ENCODE data around the gene ST8SIA3.

ST8SIA3 gene, protein sequence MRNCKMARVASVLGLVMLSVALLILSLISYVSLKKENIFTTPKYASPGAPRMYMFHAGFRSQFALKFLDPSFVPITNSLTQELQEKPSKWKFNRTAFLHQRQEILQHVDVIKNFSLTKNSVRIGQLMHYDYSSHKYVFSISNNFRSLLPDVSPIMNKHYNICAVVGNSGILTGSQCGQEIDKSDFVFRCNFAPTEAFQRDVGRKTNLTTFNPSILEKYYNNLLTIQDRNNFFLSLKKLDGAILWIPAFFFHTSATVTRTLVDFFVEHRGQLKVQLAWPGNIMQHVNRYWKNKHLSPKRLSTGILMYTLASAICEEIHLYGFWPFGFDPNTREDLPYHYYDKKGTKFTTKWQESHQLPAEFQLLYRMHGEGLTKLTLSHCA

GRCh38 chr18:57352271-57352701 is at the start of gene ST8SIA3:
TSS of gene ST8SIA3 (plus strand) at chr18:57352557. CDS start at chr18:57352847, 290 bp downstream.
- Mint-ChIP-seq H3K9me3 (no peaks in the 10 kb centered on the region), H3K4me1 (ENCODE audit: low read depth) (no peaks in the 10 kb centered on the region), H3K27me3 (peaks cover 54% of the 10 kb centered on the region), H3K4me3 (no peak within 1 kb of the TSS), H3K36me3 (ENCODE audit: low read depth) (no peaks in the 10 kb centered on the region), H3K27ac (no peak within 1 kb of the TSS)
- intact Hi-C loops (cut with micrococcal nuclease), result no loop called here

- no peaks in the 10 kb centered on the region for H3K4me1 Mint-ChIP-seq (ENCODE audit: low read depth)
- H3K27ac Mint-ChIP-seq, result no peak overlapping the region
- no peaks in the 10 kb centered on the region for H3K27me3 Mint-ChIP-seq
- no peaks in the 10 kb centered on the region for H3K9me3 Mint-ChIP-seq
- H3K4me3 Mint-ChIP-seq, result no peak overlapping the region
- intact Hi-C loops (cut with micrococcal nuclease), result no loop called here
- no peaks in the 10 kb centered on the region for H3K36me3 Mint-ChIP-seq (ENCODE audit: low read depth)
Observed at GRCh38 chr18:57311472-57311871, 40.9 kb upstream of the ST8SIA3 start.

GRCh38 chr18:57312346-57313144 is 39.8 kb upstream of the ST8SIA3 start:
- no peaks in the 10 kb centered on the region for H3K36me3 Mint-ChIP-seq (ENCODE audit: low read depth)
- intact Hi-C loops (cut with micrococcal nuclease), result no loop called here
- H3K4me1 Mint-ChIP-seq (ENCODE audit: low read depth), result no peaks in the 10 kb centered on the region
- no peak overlapping the region for H3K4me3 Mint-ChIP-seq
- no peak overlapping the region for H3K27ac Mint-ChIP-seq
- no peaks in the 10 kb centered on the region for H3K9me3 Mint-ChIP-seq
- no peaks in the 10 kb centered on the region for H3K27me3 Mint-ChIP-seq

DNA sequence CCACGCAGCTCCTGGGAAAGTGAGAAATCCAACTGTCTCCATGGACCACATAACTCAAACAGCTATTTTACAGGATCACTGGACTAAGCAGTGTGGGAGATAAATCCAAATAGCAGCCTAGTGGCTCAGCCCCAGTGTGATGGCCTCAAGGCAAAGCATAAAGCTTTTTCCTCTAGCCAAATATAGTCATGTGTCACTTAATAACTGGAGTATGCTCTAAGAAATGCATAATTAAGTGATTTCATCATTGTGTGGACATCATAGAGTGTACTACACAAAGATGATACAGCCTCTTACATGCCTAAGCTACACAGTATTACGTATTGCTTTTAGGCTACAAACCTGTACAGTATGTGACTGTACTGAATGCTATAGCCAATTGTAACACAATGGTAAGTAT is 31.8 kb upstream of the ST8SIA3 start:
- Mint-ChIP-seq H3K9me3 (no peaks in the 10 kb centered on the region), H3K4me3 (no peak overlapping the region), H3K4me1 (ENCODE audit: low read depth) (no peaks in the 10 kb centered on the region), H3K27ac (no peak overlapping the region), H3K27me3 (no peaks in the 10 kb centered on the region), H3K36me3 (ENCODE audit: low read depth) (no peaks in the 10 kb centered on the region)
- intact Hi-C loops (cut with micrococcal nuclease), result no loop called here

- Mint-ChIP-seq H3K4me3 (no peak overlapping the region), H3K27me3 (no peaks in the 10 kb centered on the region), H3K4me1 (ENCODE audit: low read depth) (no peaks in the 10 kb centered on the region), H3K9me3 (no peaks in the 10 kb centered on the region), H3K36me3 (ENCODE audit: low read depth) (no peaks in the 10 kb centered on the region), H3K27ac (no peak overlapping the region)
- intact Hi-C loops (cut with micrococcal nuclease), result no loop called here
Observed at GRCh38 chr18:57325491-57326166, 26.7 kb upstream of the ST8SIA3 start.

DNA sequence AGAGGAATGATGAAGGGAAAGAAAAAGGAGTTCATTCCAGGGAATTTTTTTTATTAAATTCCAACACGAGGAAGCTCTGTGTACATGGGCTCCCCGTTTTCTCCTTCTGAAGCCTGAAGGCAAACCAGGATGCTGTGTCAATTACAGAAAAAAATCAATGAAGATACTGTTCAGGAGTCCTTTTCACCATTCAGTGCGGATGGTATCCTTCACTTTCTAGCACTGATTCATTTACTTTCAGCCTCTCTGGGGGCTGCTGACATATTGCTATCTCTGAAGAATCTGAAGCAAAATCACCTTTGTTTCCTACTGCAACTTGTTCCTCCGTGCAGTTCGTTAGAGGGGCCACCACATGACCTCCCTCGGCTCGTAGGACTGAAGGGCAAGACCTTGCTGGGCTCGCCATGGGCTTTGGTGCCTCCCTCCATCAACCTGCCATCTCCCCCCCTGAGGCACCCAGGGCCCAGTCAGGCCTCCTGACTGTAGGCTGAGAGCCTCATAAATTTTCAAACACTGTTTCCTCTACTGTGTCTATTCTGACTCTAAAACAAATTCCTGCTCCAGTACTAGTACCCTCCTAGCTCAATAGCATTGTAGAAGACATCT is 25.5 kb upstream of the ST8SIA3 start:
- H3K9me3 Mint-ChIP-seq, result no peaks in the 10 kb centered on the region
- H3K4me1 Mint-ChIP-seq (ENCODE audit: low read depth), result no peaks in the 10 kb centered on the region
- intact Hi-C loops (cut with micrococcal nuclease), result no loop called here
- no peak overlapping the region for H3K27ac Mint-ChIP-seq
- H3K27me3 Mint-ChIP-seq, result no peaks in the 10 kb centered on the region
- no peaks in the 10 kb centered on the region for H3K36me3 Mint-ChIP-seq (ENCODE audit: low read depth)
- no peak overlapping the region for H3K4me3 Mint-ChIP-seq

DNA sequence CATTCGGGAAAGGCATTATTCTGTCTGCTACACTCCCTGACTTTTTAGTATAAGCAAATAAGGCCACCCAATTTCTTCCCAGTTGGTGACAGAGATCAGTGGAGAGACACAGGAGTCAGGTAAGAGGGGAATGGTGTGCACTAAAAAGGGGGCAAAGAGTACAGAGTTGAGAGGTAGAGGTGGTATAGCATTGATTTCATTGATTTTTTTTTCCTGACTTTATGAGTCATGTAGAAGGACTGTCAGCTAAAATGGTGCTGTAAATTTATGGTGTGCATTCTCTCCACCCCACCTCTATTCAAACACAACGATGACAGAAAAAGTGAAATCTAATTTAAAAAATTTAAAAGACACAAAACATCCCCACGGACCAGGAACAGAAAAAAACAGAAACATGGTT is 23.7 kb upstream of the ST8SIA3 start:
- Mint-ChIP-seq H3K9me3 (no peaks in the 10 kb centered on the region), H3K36me3 (ENCODE audit: low read depth) (no peaks in the 10 kb centered on the region), H3K4me3 (no peak overlapping the region), H3K27ac (no peak overlapping the region), H3K27me3 (no peaks in the 10 kb centered on the region), H3K4me1 (ENCODE audit: low read depth) (no peaks in the 10 kb centered on the region)
- intact Hi-C loops (cut with micrococcal nuclease), result no loop called here

- no peaks in the 10 kb centered on the region for H3K9me3 Mint-ChIP-seq
- H3K36me3 Mint-ChIP-seq (ENCODE audit: low read depth), result no peaks in the 10 kb centered on the region
- no peaks in the 10 kb centered on the region for H3K4me1 Mint-ChIP-seq (ENCODE audit: low read depth)
- intact Hi-C loops (cut with micrococcal nuclease), result loop anchor here (10.0 kb wide), 1 partner anchor 75 kb away; no protein-coding TSS in a partner anchor
- peaks cover 3% of the 10 kb centered on the region for H3K27me3 Mint-ChIP-seq
- H3K4me3 Mint-ChIP-seq, result no peak overlapping the region
- H3K27ac Mint-ChIP-seq, result no peak overlapping the region
Observed at GRCh38 chr18:57329856-57330255, 22.5 kb upstream of the ST8SIA3 start.

DNA sequence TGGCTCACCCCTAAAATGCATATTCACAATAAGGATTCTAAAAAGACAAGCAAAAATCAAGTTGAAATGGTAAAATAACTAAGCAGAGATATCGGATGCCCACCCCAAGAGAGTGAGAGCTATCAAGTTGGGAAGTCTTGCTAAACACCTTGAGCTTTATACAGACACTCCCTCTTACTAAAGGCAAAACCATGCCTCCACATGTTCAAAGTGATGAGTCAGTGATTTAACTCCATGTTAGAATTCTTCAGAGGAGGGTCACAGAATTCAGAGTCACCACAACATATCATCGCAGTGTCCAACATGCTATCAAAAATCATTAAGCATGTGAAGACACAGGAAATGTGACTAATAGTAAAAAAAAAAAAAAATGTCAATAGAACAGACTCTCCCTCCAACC is 20.6 kb upstream of the ST8SIA3 start:
- H3K9me3 Mint-ChIP-seq, result no peaks in the 10 kb centered on the region
- H3K27ac Mint-ChIP-seq, result no peak overlapping the region
- H3K4me3 Mint-ChIP-seq, result no peak overlapping the region
- no peaks in the 10 kb centered on the region for H3K36me3 Mint-ChIP-seq (ENCODE audit: low read depth)
- no peaks in the 10 kb centered on the region for H3K4me1 Mint-ChIP-seq (ENCODE audit: low read depth)
- intact Hi-C loops (cut with micrococcal nuclease), result loop anchor here (10.0 kb wide), 1 partner anchor 77 kb away; no protein-coding TSS in a partner anchor
- peaks cover 8% of the 10 kb centered on the region for H3K27me3 Mint-ChIP-seq

- intact Hi-C loops (cut with micrococcal nuclease), result loop anchor here (10.0 kb wide), 1 partner anchor 79 kb away; no protein-coding TSS in a partner anchor
- Mint-ChIP-seq H3K9me3 (no peaks in the 10 kb centered on the region), H3K27ac (no peak overlapping the region), H3K27me3 (peaks cover 8% of the 10 kb centered on the region), H3K36me3 (ENCODE audit: low read depth) (no peaks in the 10 kb centered on the region), H3K4me1 (ENCODE audit: low read depth) (no peaks in the 10 kb centered on the region), H3K4me3 (no peak overlapping the region)
Observed at GRCh38 chr18:57333940-57334339, 18.4 kb upstream of the ST8SIA3 start.

DNA sequence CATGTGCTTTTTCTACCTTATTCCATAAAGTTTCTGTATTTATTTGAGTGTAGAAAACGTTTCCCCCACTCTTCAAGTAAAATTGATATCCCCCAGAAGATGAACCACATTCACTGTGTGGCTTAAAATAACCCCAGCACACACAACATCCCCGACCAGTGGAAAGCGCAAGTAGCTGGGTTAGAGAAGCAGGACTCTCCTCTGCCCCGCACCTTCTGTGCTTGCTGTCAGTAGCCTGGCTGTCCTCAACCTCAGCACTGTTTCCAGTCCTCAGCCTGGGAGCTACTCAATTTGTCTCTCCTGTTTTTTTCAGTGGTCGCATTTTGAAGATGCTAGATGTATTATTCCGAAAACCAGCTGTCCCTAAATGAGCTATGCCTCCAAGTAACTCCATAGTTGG is 18.0 kb upstream of the ST8SIA3 start:
- no peaks in the 10 kb centered on the region for H3K36me3 Mint-ChIP-seq (ENCODE audit: low read depth)
- H3K4me3 Mint-ChIP-seq, result no peak overlapping the region
- intact Hi-C loops (cut with micrococcal nuclease), result loop anchor here (10.0 kb wide), 1 partner anchor 80 kb away; no protein-coding TSS in a partner anchor
- peaks cover 8% of the 10 kb centered on the region for H3K27me3 Mint-ChIP-seq
- no peaks in the 10 kb centered on the region for H3K4me1 Mint-ChIP-seq (ENCODE audit: low read depth)
- H3K27ac Mint-ChIP-seq, result no peak overlapping the region
- no peaks in the 10 kb centered on the region for H3K9me3 Mint-ChIP-seq

DNA sequence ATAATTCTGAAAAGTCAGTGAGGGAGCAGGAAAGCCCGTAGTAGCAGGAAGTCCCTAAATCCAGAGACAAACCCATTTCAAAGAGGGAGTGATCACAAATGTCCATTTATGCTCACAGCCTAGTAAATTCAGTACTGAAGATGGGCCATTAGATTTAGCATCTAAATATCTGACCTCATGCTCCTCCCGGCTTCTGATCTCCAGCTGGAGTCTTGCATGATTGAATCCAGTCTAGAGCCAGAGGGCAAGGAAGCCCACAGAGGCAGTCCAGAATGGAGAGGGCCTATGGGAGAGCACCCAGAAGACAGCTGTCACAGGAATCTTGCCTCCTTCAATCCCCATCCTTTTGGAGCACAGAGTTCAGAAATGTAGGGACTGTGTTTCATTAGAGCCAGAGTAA is 16.0 kb upstream of the ST8SIA3 start:
- intact Hi-C loops (cut with micrococcal nuclease), result loop anchor here (10.0 kb wide), 1 partner anchor 82 kb away; no protein-coding TSS in a partner anchor
- Mint-ChIP-seq H3K4me1 (ENCODE audit: low read depth) (no peaks in the 10 kb centered on the region), H3K9me3 (no peaks in the 10 kb centered on the region), H3K27me3 (peaks cover 8% of the 10 kb centered on the region), H3K27ac (no peak overlapping the region), H3K4me3 (no peak overlapping the region), H3K36me3 (ENCODE audit: low read depth) (no peaks in the 10 kb centered on the region)

DNA sequence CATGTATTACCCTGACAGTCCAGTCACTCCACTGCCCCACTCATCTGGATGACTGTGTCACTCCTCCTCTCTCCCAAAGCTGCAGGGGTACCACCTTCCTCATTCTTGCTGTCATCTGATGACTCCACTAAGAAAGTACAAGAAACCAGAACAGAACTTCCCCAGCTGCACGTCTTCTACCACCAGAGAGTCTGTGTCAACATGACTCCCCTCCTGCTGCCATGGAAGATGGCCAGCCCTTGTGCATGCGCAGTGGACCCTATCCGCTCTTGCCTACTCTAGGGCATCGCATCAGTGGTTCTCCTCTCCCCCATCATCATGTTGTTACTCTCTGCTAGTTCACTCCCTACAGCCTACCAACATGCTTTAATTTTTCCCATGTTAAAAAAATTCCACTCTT is 14.5 kb upstream of the ST8SIA3 start:
- Mint-ChIP-seq H3K36me3 (ENCODE audit: low read depth) (no peaks in the 10 kb centered on the region), H3K9me3 (no peaks in the 10 kb centered on the region), H3K4me3 (no peak overlapping the region), H3K27me3 (peaks cover 10% of the 10 kb centered on the region), H3K4me1 (ENCODE audit: low read depth) (no peaks in the 10 kb centered on the region), H3K27ac (no peak overlapping the region)
- intact Hi-C loops (cut with micrococcal nuclease), result loop anchor here (10.0 kb wide), 1 partner anchor 83 kb away; no protein-coding TSS in a partner anchor

Measured in dendritic cell treated with granulocyte-macrophage colony-stimulating factor and Interleukin-4, amounts not matched to agents 40 ng/mL and 50 ng/mL, for 4 days (primary cell).